SK-N-SH treated with all-trans-retinoic acid at 6 μM for 48 hours (cell line): ENCODE data around the gene C12orf57.
"Not testable (repeated sequence)": the region's sequence is repeated elsewhere in the genome, so short reads cannot be mapped to it uniquely, and the experiment has no call there.

Experiments
- ATAC-seq: fragments of 200-7000 bp; cut with Tn5 transposase; 3 replicates; pipeline ENCODE4 v1.9.1; 2020; ENCODE audit warnings: mild to moderate bottlenecking, moderate library complexity
- ARNTL ChIP-seq: fragments of 450-650 bp; formaldehyde crosslinking; IDR thresholded peaks from 2 replicates; pipeline ENCODE4 v1.5.0; 2020; ENCODE audit warnings: low read depth, mild to moderate bottlenecking, moderate library complexity, borderline replicate concordance
- BACH2 ChIP-seq: fragments of 250-450 bp; sonication (Bioruptor Pico); IDR thresholded peaks from 2 replicates; pipeline ENCODE4 v1.9.0; 2021; ENCODE audit warnings: mild to moderate bottlenecking, borderline replicate concordance
- CSDC2 ChIP-seq: fragments of 250-450 bp; sonication (Bioruptor Pico); IDR thresholded peaks from 2 replicates; pipeline ENCODE4 v1.5.0; 2020; ENCODE audit warnings: mild to moderate bottlenecking, moderate library complexity
- ESRRG ChIP-seq: fragments of 250-450 bp; sonication (Bioruptor Pico); IDR thresholded peaks from 2 replicates; pipeline ENCODE4 v1.6.1; 2021; ENCODE audit warnings: mild to moderate bottlenecking
- GLIS3 ChIP-seq: fragments of 250-450 bp; sonication (Bioruptor Pico); IDR thresholded peaks from 2 replicates; pipeline ENCODE4 v1.5.0; 2020; ENCODE audit warnings: mild to moderate bottlenecking, moderate library complexity
- ISL1 ChIP-seq: fragments of 250-450 bp; sonication (Bioruptor Pico); IDR thresholded peaks from 2 replicates; pipeline ENCODE4 v2.1.2; 2022; ENCODE audit warnings: mild to moderate bottlenecking, moderate library complexity
- OSR1 ChIP-seq: fragments of 250-450 bp; sonication (Bioruptor Pico); IDR thresholded peaks from 2 replicates; pipeline ENCODE4 v1.8.0; 2022; ENCODE audit warnings: moderate library complexity, mild to moderate bottlenecking, inconsistent platforms
- RARB ChIP-seq: fragments of 250-450 bp; sonication (Bioruptor Pico); IDR thresholded peaks from 2 replicates; pipeline ENCODE4 v1.8.0; 2021; ENCODE audit warnings: mild to moderate bottlenecking, moderate library complexity
- SNAI2 ChIP-seq: fragments of 250-450 bp; sonication (Bioruptor Pico); IDR thresholded peaks from 2 replicates; pipeline ENCODE4 v1.5.0; 2020; ENCODE audit warnings: mild to moderate bottlenecking, moderate library complexity
- TCF4 ChIP-seq: fragments of 250-450 bp; sonication (Bioruptor Pico); IDR thresholded peaks from 2 replicates; pipeline ENCODE4 v1.8.0; 2021; ENCODE audit warnings: mild to moderate bottlenecking, moderate library complexity, borderline replicate concordance
- TOX ChIP-seq: fragments of 250-450 bp; sonication (Bioruptor Pico); IDR thresholded peaks from 2 replicates; pipeline ENCODE4 v1.8.0; 2021; ENCODE audit warnings: mild to moderate bottlenecking, moderate library complexity, borderline replicate concordance
- ZC3H10 ChIP-seq: fragments of 250-450 bp; sonication (Bioruptor Pico); IDR thresholded peaks from 2 replicates; pipeline ENCODE4 v1.5.1; 2021; ENCODE audit warnings: mild to moderate bottlenecking, moderate library complexity
- ZFP30 ChIP-seq: fragments of 450-650 bp; formaldehyde crosslinking; IDR thresholded peaks from 2 replicates; pipeline ENCODE4 v1.5.0; 2022; ENCODE audit warnings: mild to moderate bottlenecking, moderate library complexity
- ZNF565 ChIP-seq: fragments of 450-650 bp; formaldehyde crosslinking; conservative IDR thresholded peaks from 2 replicates; pipeline ENCODE4 v1.5.0; 2020; ENCODE audit warnings: low read depth, mild to moderate bottlenecking, moderate library complexity
- TF ChIP-seq, protein P1 (sequence below): fragments of 250-450 bp; sonication (Bioruptor Pico); IDR thresholded peaks from 2 replicates; pipeline ENCODE4 v1.5.0; 2020; ENCODE audit warnings: mild to moderate bottlenecking, moderate library complexity
- TF ChIP-seq, protein P2 (sequence below): fragments of 250-450 bp; sonication (Bioruptor Pico); IDR thresholded peaks from 2 replicates; pipeline ENCODE4 v1.5.1; 2020; ENCODE audit warnings: low read depth, mild to moderate bottlenecking, moderate library complexity
- TF ChIP-seq, protein P3 (sequence below): fragments of 250-450 bp; sonication (Bioruptor Pico); IDR thresholded peaks from 2 replicates; pipeline ENCODE4 v1.8.0; 2020; ENCODE audit warnings: mild to moderate bottlenecking, moderate library complexity, borderline replicate concordance
- TF ChIP-seq, protein P4 (sequence below): fragments of 250-450 bp; sonication (Bioruptor Pico); IDR thresholded peaks from 2 replicates; pipeline ENCODE4 v1.8.0; 2021; ENCODE audit warnings: low read depth, mild to moderate bottlenecking, moderate library complexity, borderline replicate concordance
- TF ChIP-seq, protein P5 (sequence below): fragments of 250-450 bp; sonication (Bioruptor Pico); IDR thresholded peaks from 2 replicates; pipeline ENCODE4 v1.5.1; 2021; ENCODE audit warnings: mild to moderate bottlenecking, moderate library complexity

C12orf57 gene

DNA sequence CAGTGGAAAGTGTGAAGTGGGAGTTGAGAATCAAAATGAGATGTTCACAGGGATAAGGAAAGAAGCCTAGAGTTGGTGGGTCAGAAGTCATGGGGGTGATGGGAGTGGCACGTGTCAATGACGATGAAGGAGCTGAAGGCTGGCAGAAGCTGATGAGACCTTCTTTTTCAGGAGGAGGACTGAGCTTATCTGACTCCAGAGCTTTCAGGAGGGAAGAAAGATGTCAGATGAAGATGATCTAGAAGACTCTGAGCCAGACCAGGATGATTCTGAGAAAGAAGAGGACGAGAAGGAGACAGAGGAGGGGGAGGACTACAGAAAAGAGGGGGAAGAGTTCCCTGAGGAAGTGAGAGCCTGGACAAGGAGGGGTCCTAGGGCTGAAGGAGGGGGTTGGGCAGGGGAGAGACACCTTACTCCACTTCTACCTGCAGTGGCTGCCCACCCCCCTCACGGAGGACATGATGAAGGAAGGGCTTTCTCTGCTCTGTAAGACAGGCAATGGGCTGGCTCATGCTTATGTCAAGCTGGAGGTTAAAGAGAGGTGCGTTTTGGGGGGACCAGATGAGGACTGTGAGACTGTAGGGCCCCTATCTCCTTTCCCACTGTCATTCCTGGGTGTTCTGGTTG, 38.3 kb upstream of the C12orf57 start:
- TF ChIP-seq TCF4 (no peak), CSDC2 (CRISPR knock-in tag) (no peak)
- TF ChIP-seq, protein P1, sequence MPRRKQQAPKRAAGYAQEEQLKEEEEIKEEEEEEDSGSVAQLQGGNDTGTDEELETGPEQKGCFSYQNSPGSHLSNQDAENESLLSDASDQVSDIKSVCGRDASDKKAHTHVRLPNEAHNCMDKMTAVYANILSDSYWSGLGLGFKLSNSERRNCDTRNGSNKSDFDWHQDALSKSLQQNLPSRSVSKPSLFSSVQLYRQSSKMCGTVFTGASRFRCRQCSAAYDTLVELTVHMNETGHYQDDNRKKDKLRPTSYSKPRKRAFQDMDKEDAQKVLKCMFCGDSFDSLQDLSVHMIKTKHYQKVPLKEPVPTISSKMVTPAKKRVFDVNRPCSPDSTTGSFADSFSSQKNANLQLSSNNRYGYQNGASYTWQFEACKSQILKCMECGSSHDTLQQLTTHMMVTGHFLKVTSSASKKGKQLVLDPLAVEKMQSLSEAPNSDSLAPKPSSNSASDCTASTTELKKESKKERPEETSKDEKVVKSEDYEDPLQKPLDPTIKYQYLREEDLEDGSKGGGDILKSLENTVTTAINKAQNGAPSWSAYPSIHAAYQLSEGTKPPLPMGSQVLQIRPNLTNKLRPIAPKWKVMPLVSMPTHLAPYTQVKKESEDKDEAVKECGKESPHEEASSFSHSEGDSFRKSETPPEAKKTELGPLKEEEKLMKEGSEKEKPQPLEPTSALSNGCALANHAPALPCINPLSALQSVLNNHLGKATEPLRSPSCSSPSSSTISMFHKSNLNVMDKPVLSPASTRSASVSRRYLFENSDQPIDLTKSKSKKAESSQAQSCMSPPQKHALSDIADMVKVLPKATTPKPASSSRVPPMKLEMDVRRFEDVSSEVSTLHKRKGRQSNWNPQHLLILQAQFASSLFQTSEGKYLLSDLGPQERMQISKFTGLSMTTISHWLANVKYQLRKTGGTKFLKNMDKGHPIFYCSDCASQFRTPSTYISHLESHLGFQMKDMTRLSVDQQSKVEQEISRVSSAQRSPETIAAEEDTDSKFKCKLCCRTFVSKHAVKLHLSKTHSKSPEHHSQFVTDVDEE (CRISPR knock-in tag) = no peak
- TF ChIP-seq, protein P2, sequence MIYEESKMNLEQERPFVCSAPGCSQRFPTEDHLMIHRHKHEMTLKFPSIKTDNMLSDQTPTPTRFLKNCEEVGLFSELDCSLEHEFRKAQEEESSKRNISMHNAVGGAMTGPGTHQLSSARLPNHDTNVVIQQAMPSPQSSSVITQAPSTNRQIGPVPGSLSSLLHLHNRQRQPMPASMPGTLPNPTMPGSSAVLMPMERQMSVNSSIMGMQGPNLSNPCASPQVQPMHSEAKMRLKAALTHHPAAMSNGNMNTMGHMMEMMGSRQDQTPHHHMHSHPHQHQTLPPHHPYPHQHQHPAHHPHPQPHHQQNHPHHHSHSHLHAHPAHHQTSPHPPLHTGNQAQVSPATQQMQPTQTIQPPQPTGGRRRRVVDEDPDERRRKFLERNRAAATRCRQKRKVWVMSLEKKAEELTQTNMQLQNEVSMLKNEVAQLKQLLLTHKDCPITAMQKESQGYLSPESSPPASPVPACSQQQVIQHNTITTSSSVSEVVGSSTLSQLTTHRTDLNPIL (CRISPR knock-in tag) = no peak
- ATAC-seq = no peak

DNA sequence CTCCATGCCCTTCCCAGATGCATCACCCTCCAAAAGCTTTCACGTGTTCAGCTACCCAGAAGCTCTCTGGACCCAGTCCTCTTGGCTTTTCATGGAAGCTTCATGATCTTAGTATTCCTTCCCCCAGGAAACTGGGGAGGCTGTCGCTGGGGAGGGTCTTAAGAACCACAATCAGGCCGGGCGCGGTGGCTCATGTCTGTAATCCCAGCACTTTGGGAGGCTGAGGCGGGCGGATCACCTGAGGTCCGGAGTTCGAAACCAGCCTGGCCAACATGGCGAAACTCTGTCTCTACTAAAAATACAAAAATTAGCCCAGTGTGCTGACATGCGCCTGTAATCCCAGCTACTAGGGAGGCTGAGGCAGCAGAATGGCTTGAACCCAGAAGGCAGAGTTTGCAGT, 35.7 kb upstream of the C12orf57 start:
- ATAC-seq = not testable (repeated sequence)

DNA sequence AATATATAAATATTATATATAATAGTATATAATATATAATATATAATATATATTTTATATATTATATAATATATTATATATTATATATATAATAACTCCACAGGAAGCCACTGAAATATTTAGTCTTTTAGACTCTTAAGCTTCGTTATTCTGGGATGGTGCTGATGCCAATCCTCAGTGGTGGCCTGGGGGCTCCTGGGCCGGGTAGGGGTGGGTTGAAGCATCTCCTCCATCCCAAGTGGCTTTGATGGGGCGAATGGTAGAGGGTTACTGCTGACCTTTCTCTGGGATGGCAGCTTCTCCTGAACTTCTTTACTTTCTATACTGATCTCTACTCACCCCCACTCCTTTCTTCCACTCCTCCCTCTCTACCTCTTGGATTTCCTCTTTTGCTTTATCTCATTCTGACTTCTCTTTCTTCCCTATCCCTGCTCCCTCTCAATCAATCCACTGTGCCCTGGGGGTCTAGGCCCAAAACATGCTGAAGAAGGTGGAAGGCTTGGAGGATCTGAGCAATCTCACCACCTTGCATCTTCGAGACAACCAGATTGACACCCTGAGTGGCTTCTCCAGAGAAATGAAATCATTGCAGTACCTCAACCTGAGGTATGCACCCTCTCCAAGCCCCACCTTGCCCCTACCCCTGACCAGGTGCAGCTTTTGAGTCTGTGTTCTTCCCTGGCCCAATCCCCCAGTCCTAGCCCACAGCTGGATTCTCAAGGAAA, 34.2 kb upstream of the C12orf57 start:
- TF ChIP-seq TOX (no peak), ZNF565 (CRISPR knock-in tag) (no peak), TCF4 (no peak), ZC3H10 (no peak), OSR1 (CRISPR knock-in tag) (no peak), ESRRG (CRISPR knock-in tag) (no peak), BACH2 (CRISPR knock-in tag) (no peak), RARB (CRISPR knock-in tag) (no peak), ARNTL (CRISPR knock-in tag) (no peak), SNAI2 (CRISPR knock-in tag) (no peak), ZFP30 (CRISPR knock-in tag) (no peak), GLIS3 (CRISPR knock-in tag) (no peak)
- TF ChIP-seq, protein P3, sequence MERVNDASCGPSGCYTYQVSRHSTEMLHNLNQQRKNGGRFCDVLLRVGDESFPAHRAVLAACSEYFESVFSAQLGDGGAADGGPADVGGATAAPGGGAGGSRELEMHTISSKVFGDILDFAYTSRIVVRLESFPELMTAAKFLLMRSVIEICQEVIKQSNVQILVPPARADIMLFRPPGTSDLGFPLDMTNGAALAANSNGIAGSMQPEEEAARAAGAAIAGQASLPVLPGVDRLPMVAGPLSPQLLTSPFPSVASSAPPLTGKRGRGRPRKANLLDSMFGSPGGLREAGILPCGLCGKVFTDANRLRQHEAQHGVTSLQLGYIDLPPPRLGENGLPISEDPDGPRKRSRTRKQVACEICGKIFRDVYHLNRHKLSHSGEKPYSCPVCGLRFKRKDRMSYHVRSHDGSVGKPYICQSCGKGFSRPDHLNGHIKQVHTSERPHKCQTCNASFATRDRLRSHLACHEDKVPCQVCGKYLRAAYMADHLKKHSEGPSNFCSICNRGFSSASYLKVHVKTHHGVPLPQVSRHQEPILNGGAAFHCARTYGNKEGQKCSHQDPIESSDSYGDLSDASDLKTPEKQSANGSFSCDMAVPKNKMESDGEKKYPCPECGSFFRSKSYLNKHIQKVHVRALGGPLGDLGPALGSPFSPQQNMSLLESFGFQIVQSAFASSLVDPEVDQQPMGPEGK (CRISPR knock-in tag) = no peak
- TF ChIP-seq, protein P4, sequence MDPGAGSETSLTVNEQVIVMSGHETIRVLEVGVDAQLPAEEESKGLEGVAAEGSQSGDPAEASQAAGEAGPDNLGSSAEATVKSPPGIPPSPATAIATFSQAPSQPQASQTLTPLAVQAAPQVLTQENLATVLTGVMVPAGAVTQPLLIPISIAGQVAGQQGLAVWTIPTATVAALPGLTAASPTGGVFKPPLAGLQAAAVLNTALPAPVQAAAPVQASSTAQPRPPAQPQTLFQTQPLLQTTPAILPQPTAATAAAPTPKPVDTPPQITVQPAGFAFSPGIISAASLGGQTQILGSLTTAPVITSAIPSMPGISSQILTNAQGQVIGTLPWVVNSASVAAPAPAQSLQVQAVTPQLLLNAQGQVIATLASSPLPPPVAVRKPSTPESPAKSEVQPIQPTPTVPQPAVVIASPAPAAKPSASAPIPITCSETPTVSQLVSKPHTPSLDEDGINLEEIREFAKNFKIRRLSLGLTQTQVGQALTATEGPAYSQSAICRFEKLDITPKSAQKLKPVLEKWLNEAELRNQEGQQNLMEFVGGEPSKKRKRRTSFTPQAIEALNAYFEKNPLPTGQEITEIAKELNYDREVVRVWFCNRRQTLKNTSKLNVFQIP (CRISPR knock-in tag) = no peak
- TF ChIP-seq, protein P2 (CRISPR knock-in tag) = no peak

DNA sequence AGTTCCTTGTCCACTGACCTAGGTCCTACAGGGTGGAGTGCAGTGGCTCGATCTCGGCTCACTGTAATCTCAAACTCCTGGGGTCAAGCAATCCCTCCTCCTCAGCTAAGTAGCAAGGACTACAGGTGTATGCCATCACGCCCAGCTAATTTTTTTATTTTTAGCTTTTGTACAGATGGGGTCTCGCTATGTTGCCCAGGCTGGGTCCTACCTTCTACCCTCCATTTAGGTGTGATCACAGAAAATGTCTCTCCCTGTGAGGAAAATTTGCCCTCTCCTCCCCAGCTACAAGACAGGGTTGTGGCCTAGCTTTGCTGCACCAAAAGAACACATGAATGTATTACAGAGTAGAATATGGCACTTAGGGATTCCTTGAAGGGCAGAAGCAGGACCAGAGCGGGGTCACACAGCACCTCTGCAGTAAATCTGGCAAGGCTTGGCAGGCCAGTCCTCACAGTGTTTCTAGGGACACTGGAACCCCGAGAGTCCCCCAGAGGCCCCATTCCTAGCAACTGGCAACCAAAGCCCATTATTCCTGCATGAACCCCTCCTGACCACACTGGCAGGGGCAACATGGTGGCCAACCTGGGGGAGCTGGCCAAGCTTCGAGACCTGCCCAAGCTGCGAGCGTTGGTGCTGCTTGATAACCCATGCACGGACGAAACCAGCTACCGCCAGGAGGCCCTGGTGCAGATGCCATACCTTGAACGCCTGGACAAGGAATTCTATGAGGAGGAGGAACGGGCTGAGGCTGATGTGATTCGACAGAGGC, 31.5 kb upstream of the C12orf57 start:
- no peak for TF ChIP-seq SNAI2 (CRISPR knock-in tag)
- no peak for TF ChIP-seq ISL1 (CRISPR knock-in tag)
- TF ChIP-seq CSDC2 (CRISPR knock-in tag) = no peak
- TF ChIP-seq, protein P5, sequence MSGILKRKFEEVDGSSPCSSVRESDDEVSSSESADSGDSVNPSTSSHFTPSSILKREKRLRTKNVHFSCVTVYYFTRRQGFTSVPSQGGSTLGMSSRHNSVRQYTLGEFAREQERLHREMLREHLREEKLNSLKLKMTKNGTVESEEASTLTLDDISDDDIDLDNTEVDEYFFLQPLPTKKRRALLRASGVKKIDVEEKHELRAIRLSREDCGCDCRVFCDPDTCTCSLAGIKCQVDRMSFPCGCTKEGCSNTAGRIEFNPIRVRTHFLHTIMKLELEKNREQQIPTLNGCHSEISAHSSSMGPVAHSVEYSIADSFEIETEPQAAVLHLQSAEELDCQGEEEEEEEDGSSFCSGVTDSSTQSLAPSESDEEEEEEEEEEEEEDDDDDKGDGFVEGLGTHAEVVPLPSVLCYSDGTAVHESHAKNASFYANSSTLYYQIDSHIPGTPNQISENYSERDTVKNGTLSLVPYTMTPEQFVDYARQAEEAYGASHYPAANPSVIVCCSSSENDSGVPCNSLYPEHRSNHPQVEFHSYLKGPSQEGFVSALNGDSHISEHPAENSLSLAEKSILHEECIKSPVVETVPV (CRISPR knock-in tag) = no peak

More for the DNA sequence above, 34.2 kb upstream of the C12orf57 start:
- no peak for ATAC-seq

More for the DNA sequence above, 31.5 kb upstream of the C12orf57 start:
- ATAC-seq = no peak
